Measurements from ENCODE around the gene PHYKPL.

The PHYKPL gene

GRCh38 chr5:178191661-178192060 lies 40.9 kb downstream of the PHYKPL start:
- no peak for DNase-seq (ENCODE audit: low read depth in 2 of 2)

GRCh38 chr5:178189433-178189832 lies 43.2 kb downstream of the PHYKPL start:
- DNase-seq (ENCODE audit: low read depth in 2 of 2): no peak

- no peak for DNase-seq (ENCODE audit: low read depth in 2 of 2)
Measured at GRCh38 chr5:178187014-178187413, 45.6 kb downstream of the PHYKPL start, which contains the start of gene GMCL2. Gene GMCL2, minus strand, starts transcription at chr5:178187371. Its CDS starts 72 bp downstream, at chr5:178187299.

GRCh38 chr5:178186427-178186826 lies 46.2 kb downstream of the PHYKPL start:
- DNase-seq (ENCODE audit: low read depth in 2 of 2): no peak

GRCh38 chr5:178182158-178182876 lies 50.3 kb downstream of the PHYKPL start:
- DNase-seq (ENCODE audit: low read depth in 2 of 2): no peak

GRCh38 chr5:178180141-178180863 lies 52.3 kb downstream of the PHYKPL start:
- DNase-seq (ENCODE audit: low read depth in 2 of 2): no peak

- no peak for DNase-seq (ENCODE audit: low read depth in 2 of 2)
Measured at GRCh38 chr5:178177569-178177968, 55.0 kb downstream of the PHYKPL start.

GRCh38 chr5:178176791-178177190 lies 55.8 kb downstream of the PHYKPL start:
- no peak for DNase-seq (ENCODE audit: low read depth in 2 of 2)

GRCh38 chr5:178174456-178174855 lies 58.1 kb downstream of the PHYKPL start:
- no peak for DNase-seq (ENCODE audit: low read depth in 2 of 2)

GRCh38 chr5:178170455-178170854 lies 62.1 kb downstream of the PHYKPL start:
- DNase-seq (ENCODE audit: low read depth in 2 of 2): no peak

GRCh38 chr5:178165581-178165980 lies 67.0 kb downstream of the PHYKPL start:
- no peak for DNase-seq (ENCODE audit: low read depth in 2 of 2)

GRCh38 chr5:178163772-178164735 lies 68.5 kb downstream of the PHYKPL start:
- DNase-seq (ENCODE audit: low read depth in 2 of 2): peak; percentile 81 to 91

- DNase-seq (ENCODE audit: low read depth in 2 of 2): no peak
Measured at GRCh38 chr5:178162481-178162880, 70.1 kb downstream of the PHYKPL start.

- no peak for DNase-seq (ENCODE audit: low read depth in 2 of 2)
Measured at GRCh38 chr5:178160176-178160575, 72.4 kb downstream of the PHYKPL start.

Measured in activated CD8-positive, alpha-beta memory T cell treated with anti-CD3 and anti-CD28 coated beads for 4 hours (primary cell).